GM19025 (cell line): Measurements from ENCODE around the gene P2RX3.
"Not testable (repeated sequence)": the region's sequence is repeated elsewhere in the genome, so short reads cannot be mapped to it uniquely, and the experiment has no call there.

Source experiments
- ATAC-seq: cut with Tn5 transposase; IDR thresholded peaks from one replicate; pipeline ENCODE4 v1.9.1; 2021; ENCODE audit warnings: mild to moderate bottlenecking, low read depth, moderate library complexity; ENCODE audit not compliant: unreplicated experiment

The P2RX3 gene

GRCh38 chr11:57324154-57324885 is 13.8 kb upstream of the P2RX3 start:
- no peak for ATAC-seq

- peak; percentile 85 for ATAC-seq
Observed at GRCh38 chr11:57324886-57325734, 13.0 kb upstream of the P2RX3 start, which contains the start of gene TNKS1BP1. Gene TNKS1BP1, minus strand, starts transcription at chr11:57324952. Its CDS starts 3,067 bp downstream, at chr11:57321885.

DNA sequence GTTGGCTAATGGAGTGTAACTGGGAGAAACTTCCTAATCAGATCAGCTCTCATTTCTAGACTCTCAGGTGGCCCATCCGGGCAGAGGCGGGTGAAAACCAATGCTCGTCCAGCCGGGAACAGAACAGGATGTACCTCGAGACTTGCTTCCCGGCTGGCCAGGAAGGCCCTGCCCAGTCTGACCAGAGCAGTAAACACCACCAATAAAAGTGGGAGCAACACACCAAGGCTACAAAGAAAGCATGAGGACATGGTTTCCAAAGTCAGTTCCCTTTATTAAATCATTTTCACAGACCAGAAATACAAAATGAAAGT is 12.5 kb upstream of the P2RX3 start:
- no peak for ATAC-seq

- ATAC-seq, result no peak
Observed at GRCh38 chr11:57327721-57328120, 10.4 kb upstream of the P2RX3 start.

- ATAC-seq, result peak; percentile 34
Observed at GRCh38 chr11:57330029-57330428, 8.1 kb upstream of the P2RX3 start.

DNA sequence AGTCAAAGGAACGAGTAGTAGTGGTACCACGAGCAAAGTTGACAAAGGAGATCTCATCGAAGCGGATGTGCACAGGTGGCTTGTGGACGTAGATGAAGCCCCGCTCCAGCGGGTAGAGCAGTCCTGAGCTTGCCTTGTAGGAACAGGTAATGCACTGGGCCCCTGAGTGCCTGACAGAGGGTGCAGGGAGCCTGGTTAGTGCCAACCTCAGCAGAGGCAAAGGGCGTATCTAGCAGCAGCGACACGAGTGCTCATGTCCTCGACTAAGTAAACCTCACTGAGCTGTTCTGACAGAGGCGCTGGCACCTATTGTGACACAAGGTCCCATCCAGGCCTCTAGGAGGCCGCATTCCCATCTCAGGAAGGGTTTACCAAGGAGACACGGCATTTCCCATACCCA is 6.4 kb upstream of the P2RX3 start:
- ATAC-seq, result no peak

DNA sequence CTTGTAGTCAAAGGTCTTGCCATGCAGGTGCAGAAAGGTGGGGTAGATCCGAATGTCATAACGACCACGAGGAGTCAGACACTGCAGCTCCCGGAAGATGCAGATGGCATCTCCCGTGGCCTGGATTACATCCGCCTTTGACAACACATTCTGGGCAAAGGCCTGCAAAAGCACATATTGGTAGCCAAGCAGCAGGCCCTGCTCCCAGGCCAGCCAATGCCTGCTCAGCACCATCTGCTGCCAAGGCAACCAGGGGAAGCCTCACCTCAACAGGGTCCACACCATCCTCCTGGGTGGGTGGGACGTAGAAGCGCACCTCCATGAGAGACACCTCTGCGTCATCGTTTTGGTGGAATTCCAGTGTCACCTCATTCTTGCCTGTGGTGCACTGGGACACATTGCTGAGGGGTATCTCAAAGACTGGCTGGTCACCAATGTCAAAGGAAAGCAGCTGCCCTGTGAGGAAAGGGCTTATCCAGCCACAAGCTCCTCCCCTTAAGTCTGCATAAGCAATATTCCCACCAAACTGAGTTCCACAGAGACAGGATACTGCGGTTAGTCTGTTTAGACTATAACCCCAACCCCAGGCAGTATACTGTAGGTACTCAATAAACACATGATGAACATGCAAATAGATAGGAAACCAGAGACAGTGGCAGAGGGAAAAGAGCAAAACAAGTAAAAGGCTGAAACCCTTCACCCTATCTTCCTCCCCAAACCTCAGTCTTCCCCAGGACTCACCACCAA is 5.3 kb upstream of the P2RX3 start:
- no peak for ATAC-seq

DNA sequence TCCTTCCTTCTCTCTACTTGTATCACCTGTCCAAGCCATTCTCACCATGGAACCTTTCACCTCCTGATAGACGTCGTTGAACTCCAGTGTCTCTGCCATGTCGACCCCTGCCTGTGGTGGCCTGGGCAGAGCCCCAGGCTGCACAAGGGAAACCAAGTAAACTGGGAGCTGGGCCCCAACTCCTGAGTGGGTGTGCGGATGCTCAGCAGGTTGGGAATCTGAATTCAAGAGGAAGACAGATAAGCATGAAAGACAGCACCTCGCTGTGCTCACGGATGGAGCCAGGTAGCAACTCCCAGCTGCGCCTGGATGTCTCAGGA is 3.2 kb upstream of the P2RX3 start:
- no peak for ATAC-seq

DNA sequence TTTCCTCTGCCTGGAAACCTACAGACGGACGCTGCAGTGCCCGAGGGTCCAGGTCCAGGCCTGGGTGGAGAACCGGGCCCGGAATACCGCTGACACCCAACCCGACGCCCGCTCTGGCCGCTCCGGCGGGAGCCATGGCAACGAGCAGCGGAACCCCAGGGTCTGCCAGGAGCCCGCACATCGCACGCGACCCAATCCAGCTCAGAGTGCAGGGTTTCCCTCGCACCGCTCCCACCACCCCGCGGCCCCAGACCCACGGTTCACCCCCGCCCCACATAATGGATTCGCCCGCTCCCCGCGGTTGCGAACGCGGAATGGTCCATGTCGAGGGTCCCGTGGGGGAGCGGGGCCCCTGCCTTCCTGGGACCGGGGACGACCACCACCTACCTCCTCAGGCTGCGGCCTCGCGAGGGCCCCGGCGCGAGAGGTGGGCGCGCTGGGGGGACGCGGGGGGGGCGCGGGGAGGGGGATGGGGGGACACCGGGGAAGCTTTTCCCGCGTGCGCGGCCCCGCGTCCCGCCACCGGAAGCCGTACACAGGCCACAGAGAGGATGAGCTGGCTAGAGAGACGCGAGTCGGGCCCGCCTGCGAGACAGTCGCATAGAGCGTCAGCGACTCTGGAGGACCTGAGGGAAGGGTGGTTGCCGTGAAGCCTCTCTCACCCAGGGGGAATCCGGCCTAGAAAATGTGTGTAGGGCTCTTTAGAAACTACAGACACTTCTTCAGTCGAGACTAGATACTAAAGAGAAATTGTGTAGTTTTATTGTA is 2.6 kb upstream of the P2RX3 start, which contains the start of gene SSRP1:
SSRP1 (minus strand) TSS at position 550 of the 768 bp plus-strand sequence. CDS start 771 bp downstream, outside the sequence.
- peak; percentile 100 for ATAC-seq

- ATAC-seq, result no peak
Observed at GRCh38 chr11:57336111-57336666, 2.0 kb upstream of the P2RX3 start.

- ATAC-seq, result not testable (repeated sequence)
Observed at GRCh38 chr11:57336856-57337255, 1.3 kb upstream of the P2RX3 start.

GRCh38 chr11:57339328-57339727 is 1.2 kb downstream of the P2RX3 start:
- no peak for ATAC-seq

GRCh38 chr11:57340039-57340615 is 2.0 kb downstream of the P2RX3 start:
- no peak for ATAC-seq

DNA sequence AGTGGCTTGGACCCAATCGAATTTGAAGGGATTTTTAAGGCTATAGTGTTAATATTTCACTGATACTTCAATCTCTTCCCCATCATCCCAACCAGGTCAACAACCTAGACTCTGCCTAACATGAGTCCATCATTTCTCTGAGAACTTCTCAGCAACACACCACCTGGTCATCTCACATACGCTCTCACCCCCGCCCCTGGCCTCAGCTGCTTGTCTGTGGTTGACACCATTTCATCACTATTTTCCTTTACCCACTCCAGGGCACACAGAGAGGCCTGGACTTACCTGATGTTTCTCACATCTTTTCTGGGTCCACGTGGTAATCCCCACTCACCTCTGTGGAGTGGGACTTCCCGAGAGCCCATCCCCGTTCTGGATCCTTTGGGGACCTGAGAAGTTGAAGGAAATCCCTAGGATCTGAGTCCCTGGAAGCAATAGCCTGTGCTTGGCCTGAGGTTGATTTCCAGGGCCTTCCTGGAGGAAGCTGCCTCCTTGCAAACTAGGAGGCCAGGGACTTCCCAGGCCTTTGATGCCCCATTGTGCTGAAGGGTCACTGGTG is 3.2 kb downstream of the P2RX3 start:
- ATAC-seq, result no peak

DNA sequence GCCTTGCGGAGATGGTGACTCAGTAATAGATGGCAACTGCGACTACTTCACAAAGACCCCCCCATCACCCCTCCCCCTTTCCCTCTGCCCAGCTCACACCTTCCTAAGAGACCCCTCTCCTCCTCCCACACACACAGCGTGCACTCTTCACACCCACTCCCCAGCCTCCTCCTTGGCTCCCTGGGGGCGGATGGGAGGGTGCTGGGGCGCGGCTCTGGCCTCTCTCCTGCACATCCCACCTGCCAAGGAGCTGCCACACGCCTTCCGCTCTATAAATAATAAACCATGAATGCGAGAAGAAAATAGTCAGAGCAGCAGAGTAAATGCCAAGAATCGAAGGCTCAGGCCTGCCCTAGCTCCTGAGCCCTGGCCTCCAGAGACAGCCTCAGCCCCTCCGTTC is 4.5 kb downstream of the P2RX3 start:
- no peak for ATAC-seq

DNA sequence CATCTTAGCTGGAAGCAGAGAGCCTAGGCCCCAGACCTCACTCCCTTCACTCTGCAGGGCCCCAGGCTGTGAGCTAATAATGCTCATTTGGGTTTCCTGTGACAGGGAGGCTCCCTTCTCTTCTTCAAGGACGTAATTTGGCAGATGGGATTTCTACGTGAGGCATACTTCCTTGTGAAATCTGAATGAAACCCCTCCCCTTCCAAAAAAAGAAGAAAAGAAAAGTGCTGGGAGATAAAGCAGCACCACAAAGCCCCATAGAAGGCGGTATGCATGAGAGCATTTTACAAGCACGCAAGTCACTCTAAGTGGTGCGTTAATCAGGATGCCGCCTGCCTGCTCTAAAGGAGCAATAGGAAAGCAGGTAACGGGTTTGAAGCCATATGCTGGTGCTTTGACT is 5.7 kb downstream of the P2RX3 start:
- ATAC-seq, result no peak

DNA sequence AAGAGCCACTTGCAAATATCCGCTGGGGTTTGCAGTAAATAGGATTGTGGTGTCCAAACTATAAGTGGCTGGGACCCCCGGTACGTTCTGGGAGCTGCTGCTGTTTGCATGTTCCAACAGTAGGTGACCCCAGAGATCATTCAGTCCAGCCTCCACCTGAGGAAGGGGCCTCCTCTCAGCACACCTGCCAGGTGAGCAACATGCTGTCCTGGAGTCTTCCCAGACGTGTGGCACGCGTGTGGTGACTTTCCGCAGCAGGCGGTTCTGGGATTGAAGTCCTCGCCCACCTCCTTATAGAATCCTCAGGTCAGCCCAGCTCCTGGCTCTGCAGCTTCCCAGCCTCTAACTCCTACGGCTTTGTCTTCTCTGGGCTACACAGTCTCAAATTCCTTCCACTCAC is 6.7 kb downstream of the P2RX3 start:
- no peak for ATAC-seq

GRCh38 chr11:57345555-57346211 is 7.5 kb downstream of the P2RX3 start:
- peak; percentile 58 for ATAC-seq

DNA sequence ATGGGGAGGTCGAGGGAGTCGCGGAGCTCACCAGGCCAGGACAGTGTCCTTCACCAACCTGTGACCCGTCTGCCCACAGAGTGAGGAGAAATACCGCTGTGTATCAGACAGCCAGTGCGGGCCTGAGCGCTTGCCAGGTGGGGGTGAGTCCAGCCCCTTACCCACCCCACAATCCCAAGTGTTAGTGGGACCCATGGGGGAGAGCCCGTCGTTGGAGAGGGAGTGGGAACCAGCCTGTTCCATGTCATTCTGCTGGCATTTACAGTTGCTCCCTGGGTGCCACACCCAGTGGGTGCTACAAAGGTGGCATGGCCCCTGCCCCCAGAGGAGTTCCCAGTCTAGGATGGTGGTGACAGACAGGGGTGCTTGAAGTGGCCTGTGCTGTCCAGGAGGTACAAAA is 9.2 kb downstream of the P2RX3 start:
- no peak for ATAC-seq
